ENCODE data around the gene MIEF1.

Gene MIEF1

GRCh38 chr22:39502109-39502788 is at the start of gene MIEF1:
MIEF1 (plus strand) TSS chr22:39502290; CDS start chr22:39511295, 9,005 bp downstream.
- DNase-seq (ENCODE audit: low read depth in 2 of 2), result peak; percentile 93 to 94

GRCh38 chr22:39452740-39453040 is 49.4 kb upstream of the MIEF1 start:
- no peak for DNase-seq (ENCODE audit: low read depth in 2 of 2)

- DNase-seq (ENCODE audit: low read depth in 2 of 2), result no peak
Observed at GRCh38 chr22:39453765-39454378, 48.2 kb upstream of the MIEF1 start.

GRCh38 chr22:39454385-39454871 is 47.7 kb upstream of the MIEF1 start:
- no peak for DNase-seq (ENCODE audit: low read depth in 2 of 2)

GRCh38 chr22:39456522-39457197 is 45.4 kb upstream of the MIEF1 start, which contains the start of gene MGAT3:
MGAT3 (plus strand) TSS chr22:39457012; CDS start chr22:39487348, 30,336 bp downstream.
- DNase-seq (ENCODE audit: low read depth in 2 of 2), result no peak

- no peak for DNase-seq (ENCODE audit: low read depth in 2 of 2)
Observed at GRCh38 chr22:39457198-39457555, 44.9 kb upstream of the MIEF1 start.

- DNase-seq (ENCODE audit: low read depth in 2 of 2), result no peak
Observed at GRCh38 chr22:39457556-39458443, 44.3 kb upstream of the MIEF1 start.

- no peak for DNase-seq (ENCODE audit: low read depth in 2 of 2)
Observed at GRCh38 chr22:39458444-39459083, 43.5 kb upstream of the MIEF1 start.

GRCh38 chr22:39459681-39460080 is 42.4 kb upstream of the MIEF1 start:
- no peak for DNase-seq (ENCODE audit: low read depth in 2 of 2)

- no peak for DNase-seq (ENCODE audit: low read depth in 2 of 2)
Observed at GRCh38 chr22:39462443-39463221, 39.5 kb upstream of the MIEF1 start.

GRCh38 chr22:39463277-39463676 is 38.8 kb upstream of the MIEF1 start:
- DNase-seq (ENCODE audit: low read depth in 2 of 2), result no peak

- DNase-seq (ENCODE audit: low read depth in 2 of 2), result no peak
Observed at GRCh38 chr22:39463931-39464390, 38.1 kb upstream of the MIEF1 start.

GRCh38 chr22:39466228-39467006 is 35.7 kb upstream of the MIEF1 start:
- DNase-seq (ENCODE audit: low read depth in 2 of 2), result no peak

GRCh38 chr22:39467390-39467895 is 34.6 kb upstream of the MIEF1 start:
- DNase-seq (ENCODE audit: low read depth in 2 of 2), result no peak

- no peak for DNase-seq (ENCODE audit: low read depth in 2 of 2)
Observed at GRCh38 chr22:39468487-39469325, 33.4 kb upstream of the MIEF1 start.

- DNase-seq (ENCODE audit: low read depth in 2 of 2), result no peak
Observed at GRCh38 chr22:39469326-39469680, 32.8 kb upstream of the MIEF1 start.

GRCh38 chr22:39469681-39470450 is 32.2 kb upstream of the MIEF1 start:
- no peak for DNase-seq (ENCODE audit: low read depth in 2 of 2)
